Sigmoid colon (tissue), 7 donors: ENCODE data around the gene NAT16. TPM values are rescaled to one million over a fixed set of nuclear protein-coding genes. Genes with fewer than 3 reads are reported as not detected.

Source experiments
- DNase-seq: peaks from one replicate; pipeline ENCODE4 v3.0.0-alpha.2; 2019
- H3K27ac ChIP-seq, 4 donors: fragments of 200-600 bp; sonication (generic); one replicate each; pipeline ENCODE4 v1.5.1; 2016 to 2019; ENCODE audit warnings: mild to moderate bottlenecking in 1 of 4
- H3K27me3 ChIP-seq, 3 donors: fragments of 200-600 bp; sonication (generic); one replicate each; pipeline ENCODE4 v1.5.1; 2019; ENCODE audit warnings: mild to moderate bottlenecking in 1 of 3
- H3K36me3 ChIP-seq, 4 donors: fragments of 200-600 bp; sonication (generic); one replicate each; pipeline ENCODE4 v1.5.1; 2016 to 2019
- H3K4me1 ChIP-seq, 4 donors: fragments of 200-600 bp; sonication (generic); one replicate each; pipeline ENCODE4 v1.5.1; 2017 to 2019
- H3K4me3 ChIP-seq, 4 donors: fragments of 200-600 bp; sonication (generic); one replicate each; pipeline ENCODE4 v1.5.1; 2017 to 2019; ENCODE audit warnings: mild to moderate bottlenecking in 2 of 4, moderate library complexity in 1 of 4
- H3K9me3 ChIP-seq, 4 donors: fragments of 200-600 bp in 3 of 4; sonication (generic) in 3 of 4; one replicate each; pipeline versions ENCODE4 v1.5.1 to v1.6.1; 2013 to 2019
- CTCF ChIP-seq, 4 experiments: fragments of 450-650 bp in 3 of 4; fragments of 200-600 bp in 1 of 4; IDR thresholded peaks; one replicate each; pipeline ENCODE4 v1.5.1; 2016 to 2019; ENCODE audit warnings: antibody characterized with exemption in 4 of 4, mild to moderate bottlenecking in 3 of 4, moderate library complexity in 2 of 4
- EP300 ChIP-seq, 4 donors: sonication (generic); formaldehyde crosslinking; IDR thresholded peaks; one replicate each; pipeline ENCODE4 v1.6.1; 2017; ENCODE audit warnings: antibody characterized with exemption in 4 of 4
- POLR2A ChIP-seq, 2 donors: fragments of 450-650 bp; IDR thresholded peaks; one replicate each; pipeline ENCODE4 v1.6.1; 2016; ENCODE audit warnings: antibody characterized with exemption in 2 of 2, mild to moderate bottlenecking in 2 of 2, moderate library complexity in 2 of 2
- POLR2AphosphoS5 ChIP-seq, 4 donors: sonication (generic); formaldehyde crosslinking; IDR thresholded peaks; one replicate each; pipeline ENCODE4 v1.6.1; 2017; ENCODE audit warnings: antibody characterized with exemption in 4 of 4
- WGBS, 2 donors: extraction: QIAGEN DNeasy Blood & Tissue Kit; methylation state at CpG; one replicate each; pipeline ENCODE4 v1.1.7; 2013; 5-methylcytosine and 5-hydroxymethylcytosine counted together
- intact Hi-C: fragments of 100-400 bp; cut with DNase I; formaldehyde crosslinking; loops from one replicate; pipeline ENCODE4 v1.15.1; 2023
- polyA plus RNA-seq, 3 donors: library from polyadenylated mRNA; stranded (reverse); fragments of 200-250 nt; gene quantifications; one replicate each; pipeline ENCODE4 v1.2.3, GENCODE V29; 2013
- total RNA-seq, 4 donors: library from RNA; depleted of rRNA; stranded (reverse); fragments of >200 nt; gene quantifications; one replicate each; pipeline ENCODE4 v1.1.0, GENCODE V29; 2016
- donor health status: healthy with polysubstance abuse.
- donor health status: Bipolar disorder and iron deficiency.
- donor health status: healthy.

The NAT16 gene
- total and polyA plus RNA-seq, 7 donors = 0.23 TPM; not detected in 6

GRCh38 chr7:101161692-101162471, 18.2 kb downstream of the NAT16 start:
- intact Hi-C loops = loop anchor here (10.0 kb wide), 1 partner anchor 267 kb away; the partner anchor contains the start of gene ACHE
- no peaks in the 10 kb centered on the region for H3K9me3 ChIP-seq
- peaks cover 0 to 42% (median 41%) of the 10 kb centered on the region in 4 donors for H3K4me1 ChIP-seq
- no peak for DNase-seq
- peaks cover 5 to 46% (median 17%) of the 10 kb centered on the region in 4 donors for H3K36me3 ChIP-seq
- TF ChIP-seq EP300 (IDR thresholded peaks at IDR 0.05) (no peak), POLR2AphosphoS5 (IDR thresholded peaks at IDR 0.05) (no peak), POLR2A (IDR thresholded peaks at IDR 0.05) (no peak)
- 78 to 80% methylated on average over 17 of the region's 17 CpGs for WGBS, 2 donors
- H3K27ac ChIP-seq = no peak overlapping the region
- H3K4me3 ChIP-seq = no peak overlapping the region
- peaks cover 42 to 68% (median 58%) of the 10 kb centered on the region in 3 donors for H3K27me3 ChIP-seq

- Histone ChIP-seq H3K9me3 (no peaks in the 10 kb centered on the region), H3K4me1 (peaks cover 0 to 38% (median 36%) of the 10 kb centered on the region in 4 donors), H3K36me3 (peaks cover 5 to 48% (median 17%) of the 10 kb centered on the region in 4 donors), H3K27ac (no peak overlapping the region), H3K4me3 (no peak overlapping the region), H3K27me3 (peaks cover 34 to 59% (median 48%) of the 10 kb centered on the region in 3 donors)
- intact Hi-C loops = loop anchor here (10.0 kb wide), 1 partner anchor 266 kb away; the partner anchor contains the start of gene ACHE
- no peak for TF ChIP-seq CTCF (IDR thresholded peaks at IDR 0.05)
- no peak for TF ChIP-seq POLR2AphosphoS5 (IDR thresholded peaks at IDR 0.05)
- DNase-seq = no peak
Observed at GRCh38 chr7:101160910-101161309, 19.2 kb downstream of the NAT16 start.

GRCh38 chr7:101159696-101160674, 20.1 kb downstream of the NAT16 start:
- Histone ChIP-seq H3K4me3 (no peak overlapping the region), H3K9me3 (no peaks in the 10 kb centered on the region), H3K27ac (no peak overlapping the region), H3K36me3 (peaks cover 5 to 48% (median 17%) of the 10 kb centered on the region in 4 donors), H3K4me1 (peaks cover 0 to 35% (median 33%) of the 10 kb centered on the region in 4 donors), H3K27me3 (peaks cover 28 to 49% (median 39%) of the 10 kb centered on the region in 3 donors)
- intact Hi-C loops = loop anchor here (10.0 kb wide), 1 partner anchor 265 kb away; the partner anchor contains the start of gene ACHE
- no peak for TF ChIP-seq POLR2A (IDR thresholded peaks at IDR 0.05)
- no peak for TF ChIP-seq EP300 (IDR thresholded peaks at IDR 0.05)
- no peak for TF ChIP-seq CTCF (IDR thresholded peaks at IDR 0.05)
- TF ChIP-seq POLR2AphosphoS5 (IDR thresholded peaks at IDR 0.05) = no peak
- 81 to 83% methylated on average over 31 of the region's 31 CpGs for WGBS, 2 donors
- DNase-seq = no peak

- 56 to 84% methylated on average over 14 of the region's 14 CpGs for WGBS, 2 donors
- no peak overlapping the region for H3K4me3 ChIP-seq
- TF ChIP-seq POLR2AphosphoS5 (IDR thresholded peaks at IDR 0.05) (no peak), CTCF (IDR thresholded peaks at IDR 0.05) (no peak), EP300 (IDR thresholded peaks at IDR 0.05) (no peak), POLR2A (IDR thresholded peaks at IDR 0.05) (no peak)
- peaks cover 0 to 20% (median 9%) of the 10 kb centered on the region in 3 donors for H3K27me3 ChIP-seq
- H3K9me3 ChIP-seq = no peaks in the 10 kb centered on the region
- no peak overlapping the region for H3K27ac ChIP-seq
- DNase-seq = no peak
- intact Hi-C loops = no loop called here
- H3K4me1 ChIP-seq = peaks cover 0 to 17% (median 14%) of the 10 kb centered on the region in 4 donors
- peaks cover 5 to 48% (median 17%) of the 10 kb centered on the region in 4 donors for H3K36me3 ChIP-seq
Observed at GRCh38 chr7:101156866-101157589, 23.1 kb downstream of the NAT16 start.
